Stimulated activated naive B cell treated with anti-CD40 and anti-IgM and Interleukin-4, amounts not matched to agents 10 μg/mL and 1 μg/mL and 100 μg/mL, for 72 hours (primary cell): ENCODE data around the gene DDIT4.

ENCODE experiments used
- ATAC-seq, 2 donors: fragments of 150-1000 bp; cut with Tn5 transposase; replicated peaks; 2 replicates each; pipeline ENCODE4 v1.10.0; 2021; ENCODE audit warnings: moderate library complexity in 1 of 2
- DNase-seq: peaks from one replicate; pipeline ENCODE4 v3.0.0; 2021
- H3K27ac Mint-ChIP-seq: one replicate; pipeline ENCODE4 v1.8.0; 2022; ENCODE audit warnings: mild to moderate bottlenecking, mixed read lengths
- H3K27me3 Mint-ChIP-seq, 2 donors: one replicate each; pipeline ENCODE4 v1.8.0; 2022; ENCODE audit warnings: mixed read lengths in 2 of 2
- H3K36me3 Mint-ChIP-seq, 2 donors: one replicate each; pipeline ENCODE4 v1.8.0; 2022; ENCODE audit warnings: mixed read lengths in 2 of 2, mild to moderate bottlenecking in 1 of 2
- H3K4me1 Mint-ChIP-seq, 2 donors: one replicate each; pipeline ENCODE4 v1.8.0; 2022; ENCODE audit warnings: mixed read lengths in 2 of 2, mild to moderate bottlenecking in 1 of 2
- H3K4me3 Mint-ChIP-seq, 2 donors: one replicate each; pipeline ENCODE4 v1.8.0; 2022; ENCODE audit warnings: mild to moderate bottlenecking in 2 of 2, mixed read lengths in 2 of 2, moderate library complexity in 1 of 2
- H3K9me3 Mint-ChIP-seq, 2 donors: one replicate each; pipeline ENCODE4 v1.8.0; 2022; ENCODE audit warnings: mixed read lengths in 2 of 2, mild to moderate bottlenecking in 1 of 2

Gene DDIT4

DNA sequence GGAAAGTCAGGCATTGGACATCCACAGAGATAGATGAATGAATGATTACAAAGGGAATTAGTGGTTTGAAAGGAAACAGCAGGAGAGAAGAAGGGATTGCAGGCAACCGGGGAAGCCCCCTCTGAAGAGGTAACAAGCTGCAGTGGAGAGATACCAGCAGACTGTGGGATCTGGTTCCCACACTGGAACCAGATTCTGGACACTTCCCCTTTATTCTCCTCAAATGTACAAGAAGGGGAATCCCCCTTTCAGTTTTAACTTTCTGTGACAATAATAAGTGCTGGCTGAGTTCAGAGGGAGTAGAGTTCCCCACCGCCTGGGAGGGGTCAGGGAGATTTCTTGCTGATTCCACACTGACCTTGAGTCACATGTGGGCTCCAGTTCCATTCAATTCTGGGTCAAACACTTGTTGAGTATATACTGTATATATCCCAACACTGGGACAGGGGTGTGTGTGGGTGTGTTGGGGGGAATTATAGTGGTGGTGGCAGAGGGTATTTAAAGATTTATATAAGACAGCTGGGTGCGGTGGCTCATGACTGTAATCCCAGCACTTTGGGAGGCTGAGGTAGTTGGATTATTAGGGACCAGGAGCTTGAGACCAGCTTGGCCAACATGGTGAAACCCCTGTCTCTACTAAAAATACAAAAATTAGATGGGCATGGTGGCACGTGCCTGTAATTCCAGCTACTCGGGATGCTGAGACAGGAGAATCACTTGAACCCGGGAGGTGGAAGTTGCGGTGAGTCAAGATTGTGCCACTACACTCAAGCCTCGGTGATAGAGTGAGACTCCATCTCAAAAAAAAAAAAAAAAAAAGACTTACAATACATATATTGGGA is 16.5 kb upstream of the DDIT4 start:
- Mint-ChIP-seq H3K27me3 (no peaks in the 10 kb centered on the region), H3K36me3 (no peaks in the 10 kb centered on the region), H3K4me3 (peak overlapping the region in 1 of 2 donors; percentile 65), H3K9me3 (no peaks in the 10 kb centered on the region), H3K27ac (peak overlapping the region; percentile 85), H3K4me1 (peaks cover 56 to 85% of the 10 kb centered on the region in 2 donors)
- peak; percentile 44 for ATAC-seq
- DNase-seq, result peak; percentile 50

DNA sequence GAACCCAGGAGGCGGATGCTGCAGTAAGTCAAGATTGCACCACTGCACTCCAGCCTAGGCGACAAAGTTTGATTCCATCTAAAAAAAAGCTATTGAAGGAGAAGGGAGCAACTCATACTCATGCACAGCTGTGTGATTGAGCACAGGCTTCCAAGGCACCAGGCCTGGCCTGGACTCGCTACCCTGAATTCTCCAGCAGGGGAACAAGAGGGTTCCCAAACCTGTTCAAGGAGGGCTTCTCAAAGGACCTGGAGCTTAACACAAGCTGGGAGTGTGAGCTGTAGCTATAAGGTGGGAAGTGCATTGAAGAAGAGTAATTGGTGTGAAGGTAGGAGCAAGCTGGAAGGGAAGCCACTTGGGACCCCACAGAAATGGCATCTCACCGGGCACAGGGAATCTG is 15.1 kb upstream of the DDIT4 start:
- Mint-ChIP-seq H3K4me1 (peaks cover 48 to 77% of the 10 kb centered on the region in 2 donors), H3K27ac (no peak overlapping the region), H3K9me3 (no peaks in the 10 kb centered on the region), H3K27me3 (no peaks in the 10 kb centered on the region), H3K4me3 (no peak overlapping the region), H3K36me3 (no peaks in the 10 kb centered on the region)
- ATAC-seq (no peak), DNase-seq (no peak)

DNA sequence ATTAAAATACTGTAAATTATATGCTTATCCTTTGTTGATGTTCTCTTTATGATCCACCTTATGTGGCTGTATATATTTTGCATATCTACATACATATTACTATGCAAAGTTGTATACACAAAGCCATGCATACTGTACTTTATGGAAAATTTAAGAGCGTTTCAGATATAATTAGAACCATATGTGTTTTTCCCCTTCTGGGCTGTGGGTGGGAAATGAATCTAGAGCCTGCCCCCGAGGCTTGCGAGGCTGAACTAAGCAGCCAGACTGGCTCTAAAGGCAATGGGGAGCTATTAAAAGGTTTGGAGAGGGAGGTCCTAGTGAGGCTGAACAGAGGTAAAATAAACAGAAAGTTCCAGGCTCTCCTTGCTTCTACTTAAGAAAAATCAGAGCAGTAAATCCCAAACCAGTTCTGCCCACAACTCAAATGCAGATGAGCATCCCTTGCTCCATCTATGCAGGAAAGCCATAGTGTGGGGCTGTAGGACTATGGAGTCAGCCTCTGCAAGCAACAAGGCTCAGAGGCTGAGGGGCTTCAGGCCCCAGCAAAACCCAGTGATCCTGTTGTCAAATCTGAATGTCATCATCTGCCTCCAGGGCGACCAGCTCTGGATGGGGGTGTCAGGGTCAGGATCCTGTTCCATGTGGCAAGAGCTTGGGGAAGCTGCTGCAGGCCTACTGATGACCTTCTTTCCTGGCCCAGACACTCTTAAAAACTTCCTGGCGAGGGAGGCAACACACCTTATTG is 14.1 kb upstream of the DDIT4 start:
- Mint-ChIP-seq H3K4me1 (peaks cover 50 to 77% of the 10 kb centered on the region in 2 donors), H3K27me3 (no peaks in the 10 kb centered on the region), H3K36me3 (no peaks in the 10 kb centered on the region), H3K9me3 (no peaks in the 10 kb centered on the region), H3K4me3 (peak overlapping the region; percentile 67 to 75), H3K27ac (peak overlapping the region; percentile 91)
- ATAC-seq (peak; percentile 39 to 41), DNase-seq (peak; percentile 40)

DNA sequence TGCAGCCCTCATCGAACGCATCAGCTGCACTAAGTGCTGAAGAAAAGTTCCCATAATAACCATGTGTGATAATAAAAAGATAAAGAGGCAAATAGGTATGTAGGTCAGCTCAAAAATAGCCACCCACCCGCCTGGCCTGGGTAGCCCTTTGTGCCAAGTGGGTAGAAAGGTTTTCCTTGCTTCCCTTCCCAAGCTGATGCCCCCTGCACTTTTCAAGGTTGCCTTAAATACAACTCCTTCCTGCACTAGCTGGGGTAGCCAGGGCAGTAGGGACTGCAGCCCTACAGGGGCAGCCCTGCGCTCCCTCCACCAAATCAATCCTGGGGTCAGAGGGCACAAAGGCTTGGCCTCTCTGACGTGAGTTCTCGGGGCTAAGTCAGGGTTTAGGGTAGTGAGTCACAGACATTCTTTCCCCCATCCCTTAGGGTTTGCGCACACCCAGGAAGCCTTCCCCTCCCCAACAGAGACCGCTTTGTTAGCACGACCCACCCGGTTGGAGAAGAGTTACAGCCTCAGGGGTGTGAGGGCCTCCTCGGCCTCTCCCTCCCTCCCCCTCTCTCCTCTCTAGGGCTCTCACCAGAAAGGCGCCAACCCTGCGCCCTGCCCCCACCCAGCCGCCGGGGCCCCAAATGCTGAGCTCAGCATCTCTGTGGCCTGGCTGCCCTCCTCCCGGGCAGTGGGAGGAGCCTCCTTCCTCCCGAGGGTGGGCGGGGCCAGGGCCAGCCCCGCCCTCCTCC is 13.3 kb upstream of the DDIT4 start:
- peak overlapping the region; percentile 90 to 93 for H3K4me3 Mint-ChIP-seq
- DNase-seq (peak; percentile 76), ATAC-seq (peak; percentile 61 to 69)
- peaks cover 42 to 70% of the 10 kb centered on the region in 2 donors for H3K4me1 Mint-ChIP-seq
- no peaks in the 10 kb centered on the region for H3K9me3 Mint-ChIP-seq
- peak overlapping the region; percentile 97 for H3K27ac Mint-ChIP-seq
- no peaks in the 10 kb centered on the region for H3K36me3 Mint-ChIP-seq
- H3K27me3 Mint-ChIP-seq, result no peaks in the 10 kb centered on the region

DNA sequence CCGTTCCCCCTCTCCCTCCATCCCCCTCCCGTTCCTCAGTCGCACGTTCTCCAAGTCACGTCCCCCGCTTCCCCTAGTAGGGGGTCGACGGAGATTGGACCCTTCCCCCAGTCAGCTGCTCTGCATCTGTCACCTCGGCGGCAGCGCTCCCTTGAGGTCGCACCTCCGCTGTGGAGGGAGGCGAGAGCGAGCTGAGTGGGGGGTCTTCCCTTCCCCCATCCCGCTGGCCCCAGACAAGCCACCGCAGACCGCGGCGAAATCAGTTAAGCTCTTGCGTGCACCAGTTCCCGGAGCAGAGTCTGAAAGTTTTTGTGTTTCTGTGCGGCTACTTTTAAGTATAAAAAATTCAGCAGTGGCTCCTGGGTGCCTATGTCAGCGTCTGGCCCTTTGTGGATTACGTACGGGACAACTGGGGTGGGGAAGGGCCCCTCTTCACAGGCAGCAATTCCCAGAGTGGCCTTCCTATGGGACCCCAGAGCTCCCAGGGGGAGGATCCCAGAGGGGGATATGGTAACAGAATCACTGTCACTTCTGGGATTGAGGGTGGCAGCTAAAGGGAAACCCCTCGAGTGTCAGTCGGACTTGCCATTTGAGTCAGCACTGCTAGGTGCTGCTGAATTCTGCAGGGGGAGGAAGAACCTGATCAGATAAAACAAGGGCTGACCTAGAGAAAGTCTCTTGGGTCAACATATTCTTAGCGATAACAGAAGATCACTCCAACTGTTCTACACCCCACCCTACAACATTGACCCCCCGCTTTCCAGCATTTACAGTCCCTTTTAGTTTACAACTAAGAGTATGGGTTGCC is 12.5 kb upstream of the DDIT4 start:
- H3K4me3 Mint-ChIP-seq, result peak overlapping the region; percentile 90 to 93
- ATAC-seq (peak; percentile 70 to 73), DNase-seq (peak; percentile 75)

DNA sequence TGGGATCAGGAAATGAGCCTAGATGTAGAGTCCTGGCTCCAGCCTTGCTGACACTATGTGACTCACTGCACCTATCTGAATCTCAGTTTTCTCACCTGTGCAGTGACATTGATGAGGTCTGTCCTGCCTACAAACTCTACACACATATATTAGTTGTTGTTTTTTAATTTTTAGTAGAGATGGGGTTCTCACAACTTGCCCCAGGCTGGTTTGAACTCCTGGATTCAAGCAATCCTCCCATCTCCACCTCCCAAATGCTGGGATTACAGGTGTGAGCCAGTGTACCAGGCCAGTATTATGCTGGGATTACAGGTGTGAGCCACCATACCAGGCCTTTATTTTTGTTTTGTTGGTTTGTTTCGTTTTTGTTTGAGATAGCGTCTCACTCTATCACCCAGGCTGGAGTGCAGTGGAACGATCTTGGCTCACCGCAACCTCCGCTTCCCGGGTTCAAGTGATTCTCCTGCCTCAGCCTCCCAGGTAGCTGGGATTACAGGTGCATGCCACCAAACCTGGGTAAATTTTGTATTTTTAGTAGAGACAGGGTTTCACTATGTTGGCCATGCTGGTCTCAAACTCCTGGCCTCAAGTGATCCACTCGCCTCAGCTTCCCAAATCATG is 11.8 kb upstream of the DDIT4 start:
- Mint-ChIP-seq H3K4me1 (peaks cover 37 to 57% of the 10 kb centered on the region in 2 donors), H3K4me3 (peak overlapping the region; percentile 90 to 93), H3K27me3 (no peaks in the 10 kb centered on the region), H3K27ac (peak overlapping the region; percentile 97), H3K9me3 (no peaks in the 10 kb centered on the region), H3K36me3 (no peaks in the 10 kb centered on the region)
- DNase-seq, result no peak
- ATAC-seq, result peak; percentile 22 to 31

More for the DNA sequence above, 12.5 kb upstream of the DDIT4 start:
- no peaks in the 10 kb centered on the region for H3K36me3 Mint-ChIP-seq
- H3K9me3 Mint-ChIP-seq, result no peaks in the 10 kb centered on the region
- peak overlapping the region; percentile 97 for H3K27ac Mint-ChIP-seq
- peaks cover 40 to 64% of the 10 kb centered on the region in 2 donors for H3K4me1 Mint-ChIP-seq
- no peaks in the 10 kb centered on the region for H3K27me3 Mint-ChIP-seq

DNA sequence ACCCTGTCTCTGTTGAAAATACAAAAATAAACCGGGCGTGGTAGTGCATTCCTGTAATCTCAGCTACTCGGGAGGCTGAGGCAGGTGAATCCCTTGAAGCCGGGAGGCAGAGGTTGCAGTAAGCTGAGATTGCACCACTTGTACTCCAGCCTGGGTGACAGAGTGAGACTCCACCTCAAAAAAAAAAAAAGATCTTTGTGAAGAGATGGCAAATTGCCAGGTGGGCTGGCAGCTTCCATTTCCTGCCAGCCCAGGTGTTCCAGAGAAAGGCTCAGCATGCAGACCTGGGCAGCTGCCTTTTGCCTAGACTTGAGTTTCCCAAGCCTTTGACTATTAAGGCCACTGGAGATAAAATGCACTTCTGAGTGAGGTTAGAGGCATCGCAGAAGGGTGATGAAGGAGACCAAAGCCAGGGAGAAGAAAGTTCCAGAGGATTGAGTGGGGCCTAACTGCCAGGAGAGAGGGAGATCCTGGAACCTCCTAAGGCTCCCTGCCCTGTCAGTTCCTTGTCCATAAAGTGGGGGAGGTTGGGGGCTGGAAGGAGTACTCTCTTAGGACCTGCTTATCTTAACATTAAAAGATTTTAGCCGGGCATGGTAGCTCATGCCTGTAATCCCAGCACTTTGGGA is 10.0 kb upstream of the DDIT4 start:
- peaks cover 28 to 44% of the 10 kb centered on the region in 2 donors for H3K4me1 Mint-ChIP-seq
- DNase-seq (no peak), ATAC-seq (no peak)
- no peaks in the 10 kb centered on the region for H3K36me3 Mint-ChIP-seq
- H3K4me3 Mint-ChIP-seq, result no peak overlapping the region
- H3K9me3 Mint-ChIP-seq, result no peaks in the 10 kb centered on the region
- peak overlapping the region; percentile 38 for H3K27ac Mint-ChIP-seq
- H3K27me3 Mint-ChIP-seq, result no peaks in the 10 kb centered on the region

DNA sequence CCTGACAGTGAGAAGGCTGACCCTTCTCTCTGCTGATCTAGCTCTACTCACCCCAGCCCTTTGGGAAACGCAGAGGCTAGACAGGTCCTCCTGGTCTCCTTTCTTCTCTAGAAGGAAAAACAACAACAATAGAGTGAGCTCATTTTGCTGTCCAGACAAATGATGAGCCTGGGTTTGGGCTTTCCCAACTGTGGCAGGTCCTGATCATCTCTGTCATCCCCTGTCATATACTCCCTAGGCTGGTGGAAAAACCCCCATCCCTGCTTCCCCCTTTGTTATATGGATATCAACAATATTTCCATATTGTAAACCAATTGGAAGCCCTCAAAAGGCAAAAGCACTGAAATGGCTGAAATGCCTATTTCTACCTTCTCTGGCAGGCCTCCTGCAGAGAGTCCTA is 9.2 kb upstream of the DDIT4 start:
- no peak overlapping the region for H3K4me3 Mint-ChIP-seq
- H3K27me3 Mint-ChIP-seq, result no peaks in the 10 kb centered on the region
- no peaks in the 10 kb centered on the region for H3K36me3 Mint-ChIP-seq
- no peak for DNase-seq
- no peak overlapping the region for H3K27ac Mint-ChIP-seq
- no peaks in the 10 kb centered on the region for H3K9me3 Mint-ChIP-seq
- ATAC-seq, result no peak
- peaks cover 24 to 37% of the 10 kb centered on the region in 2 donors for H3K4me1 Mint-ChIP-seq

DNA sequence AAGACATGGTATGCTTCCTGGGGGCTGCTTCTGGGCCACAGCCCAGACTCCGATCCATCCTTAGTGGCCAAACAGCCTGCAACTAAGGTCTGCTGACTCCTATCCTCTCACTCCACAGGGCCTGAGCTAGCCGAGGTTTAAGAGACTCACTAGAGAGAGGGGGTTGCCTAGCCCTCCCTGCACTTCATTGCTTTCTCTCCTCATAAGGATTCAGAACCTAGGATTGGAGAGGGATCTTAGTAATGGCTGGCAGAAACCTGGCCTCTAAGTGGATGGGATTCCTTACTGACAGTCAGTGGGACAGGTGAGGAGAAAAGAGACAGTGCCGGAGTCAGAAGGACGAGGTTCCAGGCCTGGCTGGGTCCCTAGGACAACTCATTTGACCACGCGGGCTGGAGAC is 8.2 kb upstream of the DDIT4 start:
- Mint-ChIP-seq H3K27me3 (no peaks in the 10 kb centered on the region), H3K36me3 (no peaks in the 10 kb centered on the region), H3K27ac (no peak overlapping the region), H3K9me3 (no peaks in the 10 kb centered on the region), H3K4me1 (peaks cover 17 to 33% of the 10 kb centered on the region in 2 donors), H3K4me3 (no peak overlapping the region)
- DNase-seq (no peak), ATAC-seq (no peak)

DNA sequence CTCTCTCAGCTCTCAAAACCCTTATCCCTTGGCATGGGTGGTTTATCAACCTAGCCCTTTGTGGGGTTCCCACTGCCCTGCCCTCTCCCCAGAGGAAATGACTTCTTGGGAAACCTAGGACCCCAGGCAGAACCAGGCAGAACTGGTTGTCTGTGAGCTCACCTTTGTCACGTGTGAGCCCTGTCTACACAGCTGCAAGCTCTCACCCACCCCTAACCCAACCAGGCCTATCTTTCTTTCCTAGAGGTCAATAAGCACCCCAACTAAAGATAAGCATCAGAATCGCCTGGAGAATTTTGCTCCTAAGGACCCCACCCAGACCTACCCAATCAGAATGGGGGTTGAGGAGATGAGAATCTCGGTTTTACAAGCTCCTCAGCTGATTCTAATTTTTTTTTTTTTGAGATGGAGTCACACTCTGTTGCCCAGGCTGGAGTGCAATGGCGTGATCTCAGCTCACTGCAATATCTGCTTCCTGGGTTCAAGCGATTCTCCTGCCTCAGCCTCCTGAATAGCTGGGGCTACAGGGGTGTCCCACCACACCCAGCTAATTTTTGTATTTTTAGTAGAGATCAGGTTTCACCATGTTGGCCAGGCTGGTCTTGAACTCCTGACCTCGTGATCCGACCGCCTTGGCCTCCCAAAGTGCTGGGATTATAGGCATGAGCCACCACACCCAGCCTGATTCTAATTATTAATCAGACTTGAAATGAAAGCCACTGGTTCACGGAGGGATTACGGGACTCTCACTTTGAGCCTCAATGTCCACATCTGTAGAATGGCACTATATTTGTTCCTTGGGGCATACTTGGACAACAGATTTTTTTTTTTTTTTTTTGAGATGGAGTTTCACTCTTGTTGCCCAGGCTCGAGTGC is 7.5 kb upstream of the DDIT4 start:
- Mint-ChIP-seq H3K36me3 (no peaks in the 10 kb centered on the region), H3K4me1 (peaks cover 12 to 33% of the 10 kb centered on the region in 2 donors), H3K27ac (no peak overlapping the region), H3K9me3 (no peaks in the 10 kb centered on the region), H3K4me3 (no peak overlapping the region), H3K27me3 (no peaks in the 10 kb centered on the region)
- DNase-seq (no peak), ATAC-seq (no peak)

DNA sequence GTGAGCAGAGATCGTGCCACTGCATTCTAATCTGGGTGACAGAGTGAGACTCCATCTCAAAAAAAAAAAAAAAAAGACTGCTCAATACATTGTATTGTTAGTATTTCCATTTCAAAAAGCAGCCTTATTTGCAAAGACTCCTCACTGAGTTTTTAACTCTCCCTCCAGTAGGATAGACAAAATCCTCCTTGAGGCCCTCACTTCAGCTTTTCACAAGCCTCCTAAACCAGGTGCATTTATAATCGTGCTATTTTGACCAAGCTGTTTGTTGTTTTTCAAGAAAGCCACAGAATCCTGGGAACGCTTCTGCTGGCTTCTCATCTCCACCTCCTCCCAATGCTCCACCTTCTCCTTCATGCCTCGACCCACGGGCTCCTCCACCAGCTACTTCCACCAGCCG is 6.3 kb upstream of the DDIT4 start:
- peaks cover 8 to 28% of the 10 kb centered on the region in 2 donors for H3K4me1 Mint-ChIP-seq
- no peak overlapping the region for H3K4me3 Mint-ChIP-seq
- no peak for ATAC-seq
- no peaks in the 10 kb centered on the region for H3K27me3 Mint-ChIP-seq
- H3K9me3 Mint-ChIP-seq, result no peaks in the 10 kb centered on the region
- DNase-seq, result no peak
- H3K36me3 Mint-ChIP-seq, result no peaks in the 10 kb centered on the region
- H3K27ac Mint-ChIP-seq, result peak overlapping the region; percentile 59

DNA sequence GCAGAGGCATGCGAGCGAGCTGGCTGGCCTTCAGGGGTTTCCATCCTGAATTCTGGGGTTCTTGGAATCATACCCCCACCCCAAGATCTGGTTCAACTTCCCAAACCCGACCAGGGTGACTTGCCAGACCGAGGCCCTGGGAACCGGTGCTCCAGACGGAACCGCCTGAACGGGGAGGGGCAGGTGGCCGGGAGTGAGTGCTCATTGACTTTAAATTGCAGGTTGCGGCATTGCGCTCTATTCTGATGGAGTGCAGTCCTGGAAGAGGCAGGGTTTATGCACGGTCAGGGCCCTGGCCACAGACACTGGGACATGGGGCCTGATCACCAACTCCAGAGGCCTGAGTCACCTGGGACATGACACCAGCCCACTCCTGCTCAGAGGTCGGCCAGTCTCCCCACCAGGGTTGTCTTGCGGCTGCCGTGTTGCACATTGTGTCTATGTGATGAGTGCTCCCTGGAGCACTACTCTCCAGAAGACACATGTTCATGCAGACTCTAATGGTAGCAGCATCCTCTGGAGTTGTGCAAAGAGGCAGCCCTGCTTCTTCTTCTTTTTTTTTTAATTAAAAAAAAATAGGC is 5.8 kb upstream of the DDIT4 start:
- H3K4me1 Mint-ChIP-seq, result peaks cover 8 to 33% of the 10 kb centered on the region in 2 donors
- H3K4me3 Mint-ChIP-seq, result no peak overlapping the region
- H3K27me3 Mint-ChIP-seq, result no peaks in the 10 kb centered on the region
- DNase-seq, result no peak
- H3K9me3 Mint-ChIP-seq, result no peaks in the 10 kb centered on the region
- ATAC-seq, result no peak
- H3K27ac Mint-ChIP-seq, result peak overlapping the region; percentile 59
- H3K36me3 Mint-ChIP-seq, result no peaks in the 10 kb centered on the region
